ENCODE measurements around the gene ALOX15B. TPM values are rescaled to one million over a fixed set of nuclear protein-coding genes. Genes with fewer than 3 reads are reported as not detected.

The ALOX15B gene
- total RNA-seq, 1 donor from 2014 or later, result not detected

GRCh38 chr17:8005967-8006730 lies 32.7 kb upstream of the ALOX15B start:
- H3K9me3 ChIP-seq (ENCODE audit: low read depth), result no peaks in the 10 kb centered on the region
- Mint-ChIP-seq H3K4me3 (no peak overlapping the region), H3K4me1 (peaks cover 5% of the 10 kb centered on the region), H3K27me3 (ENCODE audit: insufficient read depth, low read depth) (peaks cover 42% of the 10 kb centered on the region), H3K9me3 (peaks cover 1% of the 10 kb centered on the region), H3K36me3 (no peaks in the 10 kb centered on the region), H3K27ac (no peak overlapping the region)
- peaks cover 10% of the 10 kb centered on the region for H3K4me1 ChIP-seq
- H3K36me3 ChIP-seq, result no peaks in the 10 kb centered on the region
- peaks cover 52% of the 10 kb centered on the region for H3K27me3 ChIP-seq
- H3K4me3 ChIP-seq, result no peak overlapping the region
- H3K27ac ChIP-seq, result no peak overlapping the region
- DNase-seq (ENCODE audit: low spot score), result no peak
- no peaks in the 10 kb centered on the region for H4K20me1 ChIP-seq (ENCODE audit: low read depth)
- no peak overlapping the region for H3K9ac ChIP-seq
- no peak overlapping the region for H3K4me2 ChIP-seq
- peaks cover 16% of the 10 kb centered on the region for H3F3A ChIP-seq (ENCODE audit: low read depth)
- no peaks in the 10 kb centered on the region for H3K79me2 ChIP-seq (ENCODE audit: low read depth)
- TF ChIP-seq CTCF (IDR thresholded peaks at IDR 0.05), result no peak
- no peak for TF ChIP-seq EZH2phosphoT487 (IDR thresholded peaks at IDR 0.05)
- no peak for TF ChIP-seq EZH2 (IDR thresholded peaks at IDR 0.05)
- no peak overlapping the region for H2AFZ ChIP-seq (replicated peaks)

- H3K9me3 Mint-ChIP-seq, result no peaks in the 10 kb centered on the region
- H3K36me3 ChIP-seq, result no peaks in the 10 kb centered on the region
Measured at GRCh38 chr17:8006836-8007680, 31.8 kb upstream of the ALOX15B start.

GRCh38 chr17:8007836-8008235 lies 31.0 kb upstream of the ALOX15B start:
- TF ChIP-seq EZH2phosphoT487 (IDR thresholded peaks at IDR 0.05) (no peak), CTCF (IDR thresholded peaks at IDR 0.05) (no peak), EZH2 (IDR thresholded peaks at IDR 0.05) (no peak)
- DNase-seq (ENCODE audit: low spot score), result no peak
- H3K4me1 ChIP-seq, result no peaks in the 10 kb centered on the region
- no peak overlapping the region for H3K27ac ChIP-seq
- H3K4me2 ChIP-seq, result no peak overlapping the region
- H4K20me1 ChIP-seq (ENCODE audit: low read depth), result no peaks in the 10 kb centered on the region
- no peaks in the 10 kb centered on the region for H3K36me3 ChIP-seq
- no peak overlapping the region for H2AFZ ChIP-seq (replicated peaks)
- peaks cover 42% of the 10 kb centered on the region for H3K27me3 ChIP-seq
- H3K79me2 ChIP-seq (ENCODE audit: low read depth), result no peaks in the 10 kb centered on the region
- no peaks in the 10 kb centered on the region for H3K4me1 Mint-ChIP-seq
- H3F3A ChIP-seq (ENCODE audit: low read depth), result peaks cover 11% of the 10 kb centered on the region
- no peak overlapping the region for H3K9ac ChIP-seq
- no peak overlapping the region for H3K27ac Mint-ChIP-seq
- H3K9me3 Mint-ChIP-seq, result no peaks in the 10 kb centered on the region
- H3K4me3 Mint-ChIP-seq, result no peak overlapping the region
- H3K27me3 Mint-ChIP-seq (ENCODE audit: insufficient read depth, low read depth), result peaks cover 29% of the 10 kb centered on the region
- no peaks in the 10 kb centered on the region for H3K36me3 Mint-ChIP-seq
- no peaks in the 10 kb centered on the region for H3K9me3 ChIP-seq (ENCODE audit: low read depth)
- H3K4me3 ChIP-seq, result no peak overlapping the region

More at GRCh38 chr17:8006836-8007680, 31.8 kb upstream of the ALOX15B start:
- Histone ChIP-seq H3K9ac (no peak overlapping the region), H2AFZ (replicated peaks) (no peak overlapping the region), H3K27me3 (peaks cover 43% of the 10 kb centered on the region), H3K79me2 (ENCODE audit: low read depth) (no peaks in the 10 kb centered on the region), H3K9me3 (ENCODE audit: low read depth) (no peaks in the 10 kb centered on the region), H3K4me1 (peaks cover 7% of the 10 kb centered on the region), H4K20me1 (ENCODE audit: low read depth) (no peaks in the 10 kb centered on the region), H3K4me2 (no peak overlapping the region), H3K27ac (no peak overlapping the region), H3F3A (ENCODE audit: low read depth) (peaks cover 12% of the 10 kb centered on the region), H3K4me3 (no peak overlapping the region)
- Mint-ChIP-seq H3K4me1 (peaks cover 3% of the 10 kb centered on the region), H3K27me3 (ENCODE audit: insufficient read depth, low read depth) (peaks cover 36% of the 10 kb centered on the region), H3K27ac (no peak overlapping the region), H3K36me3 (no peaks in the 10 kb centered on the region), H3K4me3 (no peak overlapping the region)
- no peak for DNase-seq (ENCODE audit: low spot score)
- no peak for TF ChIP-seq CTCF (IDR thresholded peaks at IDR 0.05)
- no peak for TF ChIP-seq EZH2phosphoT487 (IDR thresholded peaks at IDR 0.05)
- no peak for TF ChIP-seq EZH2 (IDR thresholded peaks at IDR 0.05)
